Measurements from ENCODE around the gene MYG1. TPM values are rescaled to one million over a fixed set of nuclear protein-coding genes. Genes with fewer than 3 reads are reported as not detected.

The MYG1 gene
- total and polyA plus RNA-seq, 2 of the 4 experiments (the other 2 are of a cell fraction), result 49.8 to 63.7 TPM

DNA sequence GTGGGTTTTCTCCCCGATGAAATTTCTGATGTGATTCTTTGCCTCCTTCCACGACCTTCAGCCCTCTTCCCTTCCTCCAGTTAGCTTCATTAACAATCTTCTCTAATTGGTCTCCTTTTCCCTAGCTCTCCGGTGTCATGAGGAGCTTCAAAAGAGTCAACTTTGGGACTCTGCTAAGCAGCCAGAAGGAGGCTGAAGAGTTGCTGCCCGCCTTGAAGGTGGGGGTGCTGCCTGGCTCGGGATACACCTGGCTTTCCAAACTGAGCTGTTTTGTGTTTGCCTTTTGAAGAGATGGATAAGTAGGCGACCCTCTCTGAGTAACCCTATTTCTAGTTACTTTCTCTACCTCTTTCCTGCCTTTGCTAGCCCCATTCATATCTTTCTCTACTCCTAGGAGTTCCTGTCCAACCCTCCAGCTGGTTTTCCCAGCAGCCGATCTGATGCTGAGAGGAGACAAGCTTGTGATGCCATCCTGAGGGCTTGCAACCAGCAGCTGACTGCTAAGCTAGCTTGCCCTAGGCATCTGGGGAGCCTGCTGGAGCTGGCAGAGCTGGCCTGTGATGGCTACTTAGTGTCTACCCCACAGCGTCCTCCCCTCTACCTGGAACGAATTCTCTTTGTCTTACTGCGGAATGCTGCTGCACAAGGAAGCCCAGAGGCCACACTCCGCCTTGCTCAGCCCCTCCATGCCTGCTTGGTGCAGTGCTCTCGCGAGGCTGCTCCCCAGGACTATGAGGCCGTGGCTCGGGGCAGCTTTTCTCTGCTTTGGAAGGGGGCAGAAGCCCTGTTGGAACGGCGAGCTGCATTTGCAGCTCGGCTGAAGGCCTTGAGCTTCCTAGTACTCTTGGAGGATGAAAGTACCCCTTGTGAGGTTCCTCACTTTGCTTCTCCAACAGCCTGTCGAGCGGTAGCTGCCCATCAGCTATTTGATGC is 30.6 kb upstream of the MYG1 start:
- intact Hi-C loops (cut with micrococcal nuclease), result loop anchor here (1.0 kb wide), 1 partner anchor 56 kb away; no protein-coding TSS in a partner anchor
- Histone ChIP-seq H2AK9ac (replicated peaks; ENCODE audit: low read depth, low read length, poor library complexity) (peak overlapping the region; percentile 94), H4K20me1 (ENCODE audit: insufficient read depth, low read length) (no peaks in the 10 kb centered on the region; the same call in 1 of the 2 replicates), H3K79me1 (ENCODE audit: low read depth in 1 of 2, low read length in 2 of 2) (peaks cover 31 to 45% of the 10 kb centered on the region in 2 experiments), H3K36me3 (ENCODE audit: control insufficient read depth, insufficient read depth, low read length) (0 out of 2 replicates have a peak, but pooled peaks cover 2% of the 10 kb centered on the region), H3K27ac (ENCODE audit: insufficient read depth, low read length) (peak overlapping the region; percentile 58; the same call in 1 of the 2 replicates), H3K18ac (ENCODE audit: low read depth, low read length) (peak overlapping the region; percentile 2; the same call in 1 of the 2 replicates), H2BK5ac (ENCODE audit: low read depth, low read length, poor library complexity, severe bottlenecking) (peak overlapping the region; percentile 73), H2AFZ (replicated peaks; ENCODE audit: low read length, poor library complexity) (peak overlapping the region; percentile 99), H3K56ac (ENCODE audit: extremely low read depth, insufficient read depth, low read length) (peak overlapping the region; percentile 69), H3K4ac (ENCODE audit: low read depth, low read length) (peak overlapping the region; percentile 87), H3K14ac (replicated peaks; ENCODE audit: low read depth, low read length) (peak overlapping the region; percentile 81), H4K8ac (ENCODE audit: low read depth in 2 of 2, low read length in 2 of 2) (peak overlapping the region; percentile 60 to 83; a peak in 3 of 4 replicates), H3K23ac (ENCODE audit: low read depth, low read length) (peak overlapping the region; percentile 96), H3K4me2 (ENCODE audit: low read depth, low read length) (peak overlapping the region; percentile 92), H4K5ac (ENCODE audit: low read depth, low read length) (no peak overlapping the region), H2BK120ac (ENCODE audit: low read depth, low read length) (peak overlapping the region; percentile 4; the same call in 1 of the 2 replicates), H3K9ac (ENCODE audit: low read depth, low read length) (peak overlapping the region; percentile 64), H2BK20ac (ENCODE audit: low read depth, low read length) (no peak overlapping the region), H3K4me3 (ENCODE audit: insufficient read depth, low read depth, low read length) (peak overlapping the region; percentile 90), H2BK15ac (ENCODE audit: low read depth, low read length) (no peak overlapping the region), H4K91ac (ENCODE audit: insufficient read depth, low read depth, low read length) (peak overlapping the region; percentile 79), H3K9me1 (ENCODE audit: insufficient read depth, low read length) (peaks cover 14% of the 10 kb centered on the region), H3K9me3 (ENCODE audit: control insufficient read depth, insufficient read depth, low read length) (no peaks in the 10 kb centered on the region), H3K27me3 (ENCODE audit: control insufficient read depth, insufficient read depth, low read length) (no peaks in the 10 kb centered on the region), H2AK5ac (ENCODE audit: low read depth, low read length) (peak overlapping the region; percentile 10; the same call in 1 of the 2 replicates), H3K4me1 (ENCODE audit: control insufficient read depth, insufficient read depth, low read length) (peaks cover 7% of the 10 kb centered on the region; the same call in 1 of the 2 replicates)
- 64% methylated on average over 10 of the region's 20 CpGs; no CpG with 5 or more reads in 1 of the 2 experiments for WGBS, 2 experiments (ENCODE audit: extremely low coverage in 2 of 2, insufficient read length in 1 of 2)
- peak; percentile 28 for ATAC-seq (ENCODE audit: low read depth)
- DNase-seq, result no peak
- dilution Hi-C loops (cut with HindIII; ENCODE audit: low sequenced_read_pairs, unreplicated experiment), result no loop called here
- no TSS peak for BruUV-seq (replicated peaks)
- POLR2A ChIA-PET (ENCODE audit: unreplicated experiment), result no interaction called here
- TF ChIP-seq MAZ (IDR thresholded peaks at IDR 0.05; ENCODE audit: borderline replicate concordance, low read depth, low read length) (no peak), BHLHE40 (IDR thresholded peaks at IDR 0.05; ENCODE audit: low read depth, low read length) (no peak), MXI1 (IDR thresholded peaks at IDR 0.05; ENCODE audit: borderline replicate concordance, low read depth, low read length) (no peak), CEBPB (IDR thresholded peaks at IDR 0.05; ENCODE audit: low read depth, low read length) (no peak), POLR2A (IDR thresholded peaks at IDR 0.05; ENCODE audit: low read depth, low read length) (no peak), RFX5 (IDR thresholded peaks at IDR 0.05; ENCODE audit: low read depth, low read length) (no peak), NFE2L2 (IDR thresholded peaks at IDR 0.05; ENCODE audit: low read depth, low read length) (no peak), SMC3 (IDR thresholded peaks at IDR 0.05; ENCODE audit: low read depth, low read length) (no peak), RAD21 (IDR thresholded peaks at IDR 0.05; ENCODE audit: low read length) (no peak), CHD1 (IDR thresholded peaks at IDR 0.05; ENCODE audit: low read depth, low read length) (no peak), MAFK (IDR thresholded peaks at IDR 0.05; ENCODE audit: low read depth, low read length) (no peak)
- TF ChIP-seq, protein P1, sequence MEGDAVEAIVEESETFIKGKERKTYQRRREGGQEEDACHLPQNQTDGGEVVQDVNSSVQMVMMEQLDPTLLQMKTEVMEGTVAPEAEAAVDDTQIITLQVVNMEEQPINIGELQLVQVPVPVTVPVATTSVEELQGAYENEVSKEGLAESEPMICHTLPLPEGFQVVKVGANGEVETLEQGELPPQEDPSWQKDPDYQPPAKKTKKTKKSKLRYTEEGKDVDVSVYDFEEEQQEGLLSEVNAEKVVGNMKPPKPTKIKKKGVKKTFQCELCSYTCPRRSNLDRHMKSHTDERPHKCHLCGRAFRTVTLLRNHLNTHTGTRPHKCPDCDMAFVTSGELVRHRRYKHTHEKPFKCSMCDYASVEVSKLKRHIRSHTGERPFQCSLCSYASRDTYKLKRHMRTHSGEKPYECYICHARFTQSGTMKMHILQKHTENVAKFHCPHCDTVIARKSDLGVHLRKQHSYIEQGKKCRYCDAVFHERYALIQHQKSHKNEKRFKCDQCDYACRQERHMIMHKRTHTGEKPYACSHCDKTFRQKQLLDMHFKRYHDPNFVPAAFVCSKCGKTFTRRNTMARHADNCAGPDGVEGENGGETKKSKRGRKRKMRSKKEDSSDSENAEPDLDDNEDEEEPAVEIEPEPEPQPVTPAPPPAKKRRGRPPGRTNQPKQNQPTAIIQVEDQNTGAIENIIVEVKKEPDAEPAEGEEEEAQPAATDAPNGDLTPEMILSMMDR (conservative IDR thresholded peaks at IDR 0.05; ENCODE audit: low read depth, low read length), result no peak
- in situ Hi-C loops (cut with MboI; ENCODE audit: low sequenced_read_pairs), result no loop called here
- CTCF ChIA-PET, result interaction anchor here (0.7 to 1.6 kb wide), 5 partner anchors 9 to 52 kb away, joined by 3 to 6 read pairs (median 3); partner anchors contain the start of gene AAAS

Data from IMR-90 (cell line).